Measurements from ENCODE around the gene CFAP221.

GRCh38 chr2:119702203-119702917 lies 158.1 kb downstream of the CFAP221 start:
- TF ChIP-seq CTCF (conservative IDR thresholded peaks at IDR 0.05) (no peak), EZH2 (IDR thresholded peaks at IDR 0.05; ENCODE audit: low read depth) (no peak)

Measured in PC-9 (cell line).